IMR-90 (cell line): Measurements from ENCODE around the gene SLC38A6. TPM values are rescaled to one million over a fixed set of nuclear protein-coding genes. Genes with fewer than 3 reads are reported as not detected.
A peak's percentile ranks its signal among the peaks of the same experiment; 100 is the strongest.

Experiments
- ATAC-seq: fragments of 200-7000 bp; cut with Tn5 transposase; 2 replicates; pipeline ENCODE4 v1.9.1; 2020; ENCODE audit warnings: low read depth, mild to moderate bottlenecking, moderate library complexity
- BruUV-seq: library from RNA; stranded (reverse); fragments of 400-500 nt; replicated peaks from 2 replicates; lab custom pipeline; 2021; lab: Mats Ljungman, UMichigan
- CTCF ChIA-PET: fragments of 300-600 bp; formaldehyde crosslinking; extraction: SDS; loops from one replicate; lab custom pipeline; 2021; ENCODE audit warnings: antibody characterized with exemption; lab: Yijun Ruan, JAX
- POLR2A ChIA-PET: fragments of 300-600 bp; sonication (Branson Sonifier 250); formaldehyde crosslinking; loops from one replicate; lab custom pipeline; 2022; ENCODE audit warnings: antibody characterized with exemption; ENCODE audit not compliant: unreplicated experiment; lab: Charles Lee
- DNase-seq: peaks from one replicate; pipeline ENCODE4 v3.0.0; 2013
- H2AFZ ChIP-seq: replicated peaks from 2 replicates; pipeline ENCODE3; 2013; ENCODE audit warnings: low read length, mild to moderate bottlenecking; ENCODE audit not compliant: poor library complexity
- H2AK5ac ChIP-seq: 2 replicates; pipeline ENCODE4 v1.6.1; 2013; ENCODE audit warnings: low read depth, low read length, inconsistent platforms
- H2AK9ac ChIP-seq: replicated peaks from 2 replicates; pipeline ENCODE3; 2013; ENCODE audit warnings: mild to moderate bottlenecking, low read depth, low read length, moderate library complexity; ENCODE audit not compliant: poor library complexity
- H2BK120ac ChIP-seq: 2 replicates; pipeline ENCODE4 v1.6.1; 2013; ENCODE audit warnings: low read depth, low read length, inconsistent platforms
- H2BK15ac ChIP-seq: 3 replicates; pipeline ENCODE4 v1.6.1; 2013; ENCODE audit warnings: low read depth, low read length, inconsistent platforms
- H2BK20ac ChIP-seq: 2 replicates; pipeline ENCODE4 v1.6.1; 2013; ENCODE audit warnings: low read depth, mild to moderate bottlenecking, inconsistent platforms, low read length, moderate library complexity
- H2BK5ac ChIP-seq: 2 replicates; pipeline ENCODE4 v1.6.1; 2013; ENCODE audit warnings: mild to moderate bottlenecking, low read depth, low read length, inconsistent platforms; ENCODE audit not compliant: poor library complexity, severe bottlenecking
- H3K14ac ChIP-seq: replicated peaks from 2 replicates; pipeline ENCODE4 v1.6.1; 2013; ENCODE audit warnings: low read depth, low read length, inconsistent platforms
- H3K18ac ChIP-seq: 2 replicates; pipeline ENCODE4 v1.6.1; 2013; ENCODE audit warnings: low read depth, low read length, control low read depth
- H3K23ac ChIP-seq: 2 replicates; pipeline ENCODE4 v1.6.1; 2013; ENCODE audit warnings: low read depth, low read length, inconsistent platforms
- H3K27ac ChIP-seq: 2 replicates; pipeline ENCODE4 v1.5.1; 2013; ENCODE audit warnings: mild to moderate bottlenecking, control low read depth, low read length; ENCODE audit not compliant: insufficient read depth
- H3K27me3 ChIP-seq: 2 replicates; pipeline ENCODE4 v1.6.1; 2013; ENCODE audit warnings: low read length; ENCODE audit not compliant: control insufficient read depth, insufficient read depth
- H3K36me3 ChIP-seq: 2 replicates; pipeline ENCODE4 v1.6.1; 2013; ENCODE audit warnings: low read length, mixed read lengths; ENCODE audit not compliant: control insufficient read depth, insufficient read depth
- H3K4ac ChIP-seq: 2 replicates; pipeline ENCODE4 v1.6.1; 2013; ENCODE audit warnings: low read depth, low read length, inconsistent platforms
- H3K4me1 ChIP-seq: 2 replicates; pipeline ENCODE4 v1.6.1; 2013; ENCODE audit warnings: low read length, mixed read lengths; ENCODE audit not compliant: control insufficient read depth, insufficient read depth
- H3K4me2 ChIP-seq: 2 replicates; pipeline ENCODE4 v1.6.1; 2013; ENCODE audit warnings: low read depth, mild to moderate bottlenecking, control low read depth, low read length, moderate library complexity
- H3K4me3 ChIP-seq: 2 replicates; pipeline ENCODE4 v1.5.1; 2013; ENCODE audit warnings: low read depth, mild to moderate bottlenecking, control low read depth, low read length, moderate library complexity; ENCODE audit not compliant: insufficient read depth
- H3K56ac ChIP-seq: 2 replicates; pipeline ENCODE4 v1.6.1; 2013; ENCODE audit warnings: low read length, inconsistent platforms; ENCODE audit not compliant: insufficient read depth; ENCODE audit errors: extremely low read depth
- H3K79me1 ChIP-seq, 2 experiments: 2 replicates each; pipeline ENCODE4 v1.6.1; 2013; ENCODE audit warnings: low read length in 2 of 2, inconsistent platforms in 1 of 2, low read depth in 1 of 2
- H3K9ac ChIP-seq: 2 replicates; pipeline ENCODE4 v1.6.1; 2013; ENCODE audit warnings: low read depth, low read length, control low read depth
- H3K9me1 ChIP-seq: 2 replicates; pipeline ENCODE4 v1.6.1; 2013; ENCODE audit warnings: low read length, inconsistent platforms; ENCODE audit not compliant: insufficient read depth
- H3K9me3 ChIP-seq: 2 replicates; pipeline ENCODE4 v1.6.1; 2013; ENCODE audit warnings: low read length; ENCODE audit not compliant: control insufficient read depth, insufficient read depth
- H4K20me1 ChIP-seq: 2 replicates; pipeline ENCODE4 v1.6.1; 2013; ENCODE audit warnings: low read length, inconsistent platforms; ENCODE audit not compliant: insufficient read depth
- H4K5ac ChIP-seq: 2 replicates; pipeline ENCODE4 v1.6.1; 2013; ENCODE audit warnings: mild to moderate bottlenecking, low read depth, low read length, control low read depth
- H4K8ac ChIP-seq, 2 experiments: 2 replicates each; pipeline ENCODE4 v1.6.1; 2013; ENCODE audit warnings: low read depth in 2 of 2, low read length in 2 of 2, control low read depth in 1 of 2, inconsistent platforms in 1 of 2
- H4K91ac ChIP-seq: 2 replicates; pipeline ENCODE4 v1.6.1; 2013; ENCODE audit warnings: low read depth, low read length, inconsistent platforms; ENCODE audit not compliant: insufficient read depth
- BHLHE40 ChIP-seq: fragments of 150-350 bp; IDR thresholded peaks from 2 replicates; pipeline ENCODE4 v1.6.1; 2016; ENCODE audit warnings: mild to moderate bottlenecking, low read depth, low read length
- CEBPB ChIP-seq: IDR thresholded peaks from 2 replicates; pipeline ENCODE4 v1.6.1; 2012; ENCODE audit warnings: low read depth, low read length, improper control_type of control experiment
- CHD1 ChIP-seq: IDR thresholded peaks from 2 replicates; pipeline ENCODE4 v1.6.1; 2012; ENCODE audit warnings: low read depth, low read length, improper control_type of control experiment
- MAFK ChIP-seq: IDR thresholded peaks from 2 replicates; pipeline ENCODE4 v1.6.1; 2012; ENCODE audit warnings: low read depth, low read length, improper control_type of control experiment
- MAZ ChIP-seq: IDR thresholded peaks from 2 replicates; pipeline ENCODE4 v1.6.1; 2012; ENCODE audit warnings: low read depth, mild to moderate bottlenecking, low read length, improper control_type of control experiment, moderate library complexity, borderline replicate concordance
- NFE2L2 ChIP-seq: fragments of 150-350 bp; IDR thresholded peaks from 2 replicates; pipeline ENCODE4 v1.6.1; 2016; ENCODE audit warnings: low read depth, mild to moderate bottlenecking, low read length
- RAD21 ChIP-seq: IDR thresholded peaks from 2 replicates; pipeline ENCODE4 v1.6.1; 2012; ENCODE audit warnings: low read length, improper control_type of control experiment
- RCOR1 ChIP-seq: IDR thresholded peaks from 2 replicates; pipeline ENCODE4 v1.6.1; 2012; ENCODE audit warnings: mild to moderate bottlenecking, low read length, improper control_type of control experiment; ENCODE audit not compliant: insufficient replicate concordance
- RFX5 ChIP-seq: IDR thresholded peaks from 2 replicates; pipeline ENCODE4 v1.8.0; 2012; ENCODE audit warnings: low read depth, mild to moderate bottlenecking, low read length, moderate library complexity
- SMC3 ChIP-seq: fragments of 150-350 bp; IDR thresholded peaks from 2 replicates; pipeline ENCODE4 v1.6.1; 2016; ENCODE audit warnings: low read depth, mild to moderate bottlenecking, antibody characterized with exemption, low read length, moderate library complexity
- WGBS, 2 experiments: methylation state at CpG; one replicate each; pipeline versions ENCODE4 v1.1.5 to v1.1.7; 2013; ENCODE audit warnings: missing lambda C conversion rate in 2 of 2; ENCODE audit not compliant: insufficient read length in 1 of 2; ENCODE audit errors: extremely low coverage in 2 of 2; 5-methylcytosine and 5-hydroxymethylcytosine counted together
- dilution Hi-C: fragments of 300-500 bp; cut with HindIII; formaldehyde crosslinking; loops from one replicate; pipeline ENCODE4 v1.14.3; 2018; ENCODE audit warnings: low sequenced_read_pairs; ENCODE audit not compliant: unreplicated experiment
- in situ Hi-C: fragments of 300-500 bp; cut with MboI; formaldehyde crosslinking; loops from 3 replicates; pipeline ENCODE4 v1.14.3; 2019; ENCODE audit warnings: low sequenced_read_pairs, inconsistent platforms, mixed read lengths
- intact Hi-C: fragments of 100-400 bp; cut with micrococcal nuclease; formaldehyde crosslinking; loops from 2 replicates; pipeline ENCODE4 v1.10.0; 2022
- polyA plus RNA-seq, 3 experiments: library from polyadenylated mRNA; depleted of rRNA; stranded (reverse); fragments of >200 nt; gene quantifications; 2 replicates each; pipeline ENCODE4 v1.2.3, GENCODE V29; 2012; ENCODE audit warnings: low replicate concordance in 1 of 3
- total RNA-seq: library from RNA; depleted of rRNA; stranded (reverse); fragments of >200 nt; gene quantifications from 2 replicates; pipeline ENCODE4 v1.2.3, GENCODE V29; 2012
- TF ChIP-seq, protein P1 (sequence below): fragments of 150-350 bp; IDR thresholded peaks from 2 replicates; pipeline ENCODE4 v1.6.1; 2016; ENCODE audit warnings: low read depth, mild to moderate bottlenecking, low read length, moderate library complexity, borderline replicate concordance
- TF ChIP-seq, protein P2 (sequence below): fragments of 150-350 bp; IDR thresholded peaks from 2 replicates; pipeline ENCODE4 v1.6.1; 2017; ENCODE audit warnings: mild to moderate bottlenecking, antibody characterized with exemption, low read length, low read depth
- TF ChIP-seq, protein P3 (sequence below): conservative IDR thresholded peaks from 2 replicates; pipeline ENCODE4 v1.5.1; 2012; ENCODE audit warnings: mild to moderate bottlenecking, low read depth, low read length, improper control_type of control experiment

Gene SLC38A6
- total and polyA plus RNA-seq, 2 of the 4 experiments (the other 2 are of a cell fraction), result 15.5 to 18.3 TPM

DNA sequence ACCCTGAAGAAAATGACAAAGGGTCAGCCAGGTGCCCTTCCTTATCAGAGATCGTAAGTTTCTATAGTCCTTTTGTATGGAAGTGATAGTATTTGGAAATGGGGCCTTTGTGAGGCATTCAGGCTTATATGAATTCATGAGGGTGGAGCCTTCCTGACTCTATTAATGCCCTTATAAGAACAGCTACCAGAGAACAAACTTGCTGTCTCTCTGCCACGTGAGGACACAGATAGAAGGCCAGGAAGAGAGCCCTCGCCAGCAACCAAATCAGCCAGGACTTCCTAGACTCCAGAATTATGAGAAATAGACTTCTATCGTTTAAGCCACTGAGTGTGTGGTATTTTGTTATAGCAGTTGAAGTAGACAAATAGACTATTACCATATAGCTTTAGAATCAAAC lies 36.8 kb upstream of the SLC38A6 start:
- H3K27ac ChIP-seq, result peak overlapping the region; percentile 73; the same call in 1 of the 2 replicates
- no peak overlapping the region for H3K9ac ChIP-seq
- 0 out of 2 replicates have a peak, but pooled peaks cover 3% of the 10 kb centered on the region for H3K36me3 ChIP-seq
- no peak overlapping the region for H2BK20ac ChIP-seq
- no peak overlapping the region for H3K23ac ChIP-seq
- no peak overlapping the region for H2BK120ac ChIP-seq
- no peaks in the 10 kb centered on the region for H3K9me3 ChIP-seq
- no CpG with 5 or more reads among the region's 4 CpGs for WGBS, 2 experiments
- no TSS peak for BruUV-seq
- no peak overlapping the region for H2BK15ac ChIP-seq
- H4K20me1 ChIP-seq, result peaks cover 3% of the 10 kb centered on the region; the same call in 1 of the 2 replicates
- peaks cover 9 to 17% of the 10 kb centered on the region in 2 experiments; a peak in 3 of 4 replicates for H3K79me1 ChIP-seq
- dilution Hi-C loops, result no loop called here
- no peak overlapping the region for H2AK5ac ChIP-seq
- peak overlapping the region; percentile 24 for H2BK5ac ChIP-seq
- H3K4me2 ChIP-seq, result no peak overlapping the region
- CTCF ChIA-PET, result no interaction called here
- H4K5ac ChIP-seq, result peak overlapping the region; percentile 83
- no peak overlapping the region for H3K4me3 ChIP-seq
- no peak overlapping the region for H3K14ac ChIP-seq
- in situ Hi-C loops, result no loop called here
- H3K27me3 ChIP-seq, result no peaks in the 10 kb centered on the region
- TF ChIP-seq NFE2L2 (no peak), RAD21 (no peak), MAZ (no peak), MAFK (no peak), CEBPB (no peak), CHD1 (no peak), RFX5 (no peak), BHLHE40 (no peak), SMC3 (no peak), RCOR1 (no peak)
- TF ChIP-seq, protein P1, sequence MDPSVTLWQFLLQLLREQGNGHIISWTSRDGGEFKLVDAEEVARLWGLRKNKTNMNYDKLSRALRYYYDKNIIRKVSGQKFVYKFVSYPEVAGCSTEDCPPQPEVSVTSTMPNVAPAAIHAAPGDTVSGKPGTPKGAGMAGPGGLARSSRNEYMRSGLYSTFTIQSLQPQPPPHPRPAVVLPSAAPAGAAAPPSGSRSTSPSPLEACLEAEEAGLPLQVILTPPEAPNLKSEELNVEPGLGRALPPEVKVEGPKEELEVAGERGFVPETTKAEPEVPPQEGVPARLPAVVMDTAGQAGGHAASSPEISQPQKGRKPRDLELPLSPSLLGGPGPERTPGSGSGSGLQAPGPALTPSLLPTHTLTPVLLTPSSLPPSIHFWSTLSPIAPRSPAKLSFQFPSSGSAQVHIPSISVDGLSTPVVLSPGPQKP, result no peak
- TF ChIP-seq, protein P2, sequence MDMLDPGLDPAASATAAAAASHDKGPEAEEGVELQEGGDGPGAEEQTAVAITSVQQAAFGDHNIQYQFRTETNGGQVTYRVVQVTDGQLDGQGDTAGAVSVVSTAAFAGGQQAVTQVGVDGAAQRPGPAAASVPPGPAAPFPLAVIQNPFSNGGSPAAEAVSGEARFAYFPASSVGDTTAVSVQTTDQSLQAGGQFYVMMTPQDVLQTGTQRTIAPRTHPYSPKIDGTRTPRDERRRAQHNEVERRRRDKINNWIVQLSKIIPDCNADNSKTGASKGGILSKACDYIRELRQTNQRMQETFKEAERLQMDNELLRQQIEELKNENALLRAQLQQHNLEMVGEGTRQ, result no peak
- TF ChIP-seq, protein P3, sequence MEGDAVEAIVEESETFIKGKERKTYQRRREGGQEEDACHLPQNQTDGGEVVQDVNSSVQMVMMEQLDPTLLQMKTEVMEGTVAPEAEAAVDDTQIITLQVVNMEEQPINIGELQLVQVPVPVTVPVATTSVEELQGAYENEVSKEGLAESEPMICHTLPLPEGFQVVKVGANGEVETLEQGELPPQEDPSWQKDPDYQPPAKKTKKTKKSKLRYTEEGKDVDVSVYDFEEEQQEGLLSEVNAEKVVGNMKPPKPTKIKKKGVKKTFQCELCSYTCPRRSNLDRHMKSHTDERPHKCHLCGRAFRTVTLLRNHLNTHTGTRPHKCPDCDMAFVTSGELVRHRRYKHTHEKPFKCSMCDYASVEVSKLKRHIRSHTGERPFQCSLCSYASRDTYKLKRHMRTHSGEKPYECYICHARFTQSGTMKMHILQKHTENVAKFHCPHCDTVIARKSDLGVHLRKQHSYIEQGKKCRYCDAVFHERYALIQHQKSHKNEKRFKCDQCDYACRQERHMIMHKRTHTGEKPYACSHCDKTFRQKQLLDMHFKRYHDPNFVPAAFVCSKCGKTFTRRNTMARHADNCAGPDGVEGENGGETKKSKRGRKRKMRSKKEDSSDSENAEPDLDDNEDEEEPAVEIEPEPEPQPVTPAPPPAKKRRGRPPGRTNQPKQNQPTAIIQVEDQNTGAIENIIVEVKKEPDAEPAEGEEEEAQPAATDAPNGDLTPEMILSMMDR, result no peak
- no peak overlapping the region for H2AK9ac ChIP-seq
- H2AFZ ChIP-seq, result no peak overlapping the region
- no peak overlapping the region for H4K91ac ChIP-seq
- no peak overlapping the region for H3K56ac ChIP-seq
- H3K4me1 ChIP-seq, result peaks cover 7% of the 10 kb centered on the region
- ATAC-seq (peak; percentile 32; the same call in 1 of the 2 replicates), DNase-seq (no peak)
- H4K8ac ChIP-seq, result no peak overlapping the region
- H3K9me1 ChIP-seq, result peaks cover 3% of the 10 kb centered on the region; the same call in 1 of the 2 replicates
- no peak overlapping the region for H3K4ac ChIP-seq
- POLR2A ChIA-PET, result no interaction called here
- no peak overlapping the region; the same call in 1 of the 2 replicates for H3K18ac ChIP-seq
- intact Hi-C loops, result no loop called here
